ENCODE results near the gene HPGDS.

Gene HPGDS

GRCh38 chr4:94251094-94251493, 91.5 kb downstream of the HPGDS start:
- DNase-seq (no peak), ATAC-seq (no peak)
